GM18505 (cell line): ENCODE measurements around the gene NOL9.

Source experiments
- ATAC-seq: cut with Tn5 transposase; IDR thresholded peaks from one replicate; pipeline ENCODE4 v1.9.1; 2021; ENCODE audit not compliant: unreplicated experiment
- POLR2A ChIP-seq: IDR thresholded peaks from 4 replicates; pipeline ENCODE4 v1.6.1; 2011; ENCODE audit warnings: borderline replicate concordance; ENCODE audit not compliant: insufficient read depth, insufficient read length; ENCODE audit errors: extremely low read depth

NOL9 gene

DNA sequence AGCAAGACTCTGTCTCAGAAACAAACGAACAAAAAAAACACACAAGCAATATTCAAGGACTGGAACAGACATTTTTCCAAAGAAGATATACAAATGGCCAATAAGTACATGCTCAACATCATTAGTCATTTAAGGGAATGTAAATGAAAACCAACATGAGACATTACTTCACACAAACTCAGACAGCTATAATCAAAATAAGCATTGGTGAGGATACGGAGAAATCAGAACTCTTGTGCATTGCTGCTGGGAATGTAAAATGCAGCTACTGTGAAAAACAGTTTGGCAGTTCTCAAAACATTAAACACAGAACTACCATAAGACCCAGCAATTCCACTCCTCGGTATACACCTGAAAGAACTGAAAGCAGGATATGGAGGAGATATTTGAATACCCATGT, 15.4 kb downstream of the NOL9 start:
- no peak for TF ChIP-seq POLR2A
- no peak for ATAC-seq

DNA sequence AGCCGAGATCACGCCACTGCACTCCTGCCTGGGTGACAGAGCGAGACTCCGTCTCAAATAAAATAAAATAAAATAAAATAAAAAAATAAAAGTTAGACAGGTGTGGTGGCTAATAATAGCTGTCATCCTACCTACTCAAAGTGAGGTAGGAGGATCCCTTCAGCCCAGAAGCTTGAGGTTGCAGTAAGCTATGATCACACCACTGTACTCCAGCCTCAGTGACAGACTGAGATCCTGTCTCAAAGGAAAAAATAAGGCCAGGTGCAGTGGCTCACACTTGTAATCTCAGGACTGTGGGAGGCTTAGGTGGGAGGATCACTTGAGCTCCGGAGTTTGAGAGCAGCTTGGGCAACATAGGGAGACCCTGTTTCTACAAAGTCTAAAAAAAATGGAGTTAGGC, 18.0 kb downstream of the NOL9 start:
- TF ChIP-seq POLR2A, result no peak
- ATAC-seq, result no peak

DNA sequence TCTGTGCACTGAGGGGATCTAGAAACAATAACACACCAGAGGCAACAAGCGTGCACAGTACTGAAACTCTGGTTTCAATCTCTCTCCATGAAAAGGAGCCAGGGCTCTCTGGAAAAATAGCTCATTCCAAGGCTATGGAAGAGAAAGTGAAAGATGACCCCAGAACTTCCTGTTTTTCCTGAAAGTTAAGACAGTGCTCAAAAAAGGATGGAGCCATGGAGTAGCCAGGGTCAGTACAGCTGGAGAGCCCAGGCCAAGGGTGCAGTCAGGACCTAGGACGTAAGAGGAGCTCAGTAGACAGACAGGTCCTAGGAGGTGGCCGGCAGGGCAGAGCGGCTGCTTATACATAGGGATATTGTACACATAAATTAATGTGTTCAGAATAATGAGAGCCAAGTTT, 19.1 kb downstream of the NOL9 start:
- no peak for TF ChIP-seq POLR2A
- ATAC-seq, result no peak

DNA sequence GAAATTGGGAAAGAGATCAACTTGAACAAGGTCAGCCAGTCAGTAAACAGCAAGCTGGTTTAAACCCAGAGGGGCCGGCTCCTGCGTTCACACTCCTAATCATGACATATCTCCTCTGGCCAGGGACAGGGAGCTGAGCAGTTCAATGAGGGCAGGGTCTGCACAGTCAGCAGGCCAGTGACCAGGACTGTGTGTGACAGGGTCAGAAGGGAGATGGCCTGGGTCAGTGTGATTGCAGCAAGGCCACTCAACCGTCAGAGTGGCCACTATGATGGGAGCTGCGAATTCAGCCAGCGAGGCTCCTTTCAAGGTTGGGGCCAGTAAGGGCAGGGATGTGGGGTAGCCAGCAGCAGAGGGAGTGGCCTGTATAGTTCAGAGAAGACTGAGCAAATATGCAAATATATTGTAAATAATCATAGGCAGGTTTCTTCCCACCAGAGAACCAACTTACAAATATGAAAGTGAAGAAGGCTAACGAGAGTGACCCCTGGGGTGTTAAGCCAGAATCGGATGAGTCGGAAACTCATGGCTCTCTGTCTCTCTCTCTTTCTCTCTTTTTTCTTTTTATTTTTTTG, 20.0 kb downstream of the NOL9 start:
- no peak for ATAC-seq
- no peak for TF ChIP-seq POLR2A

DNA sequence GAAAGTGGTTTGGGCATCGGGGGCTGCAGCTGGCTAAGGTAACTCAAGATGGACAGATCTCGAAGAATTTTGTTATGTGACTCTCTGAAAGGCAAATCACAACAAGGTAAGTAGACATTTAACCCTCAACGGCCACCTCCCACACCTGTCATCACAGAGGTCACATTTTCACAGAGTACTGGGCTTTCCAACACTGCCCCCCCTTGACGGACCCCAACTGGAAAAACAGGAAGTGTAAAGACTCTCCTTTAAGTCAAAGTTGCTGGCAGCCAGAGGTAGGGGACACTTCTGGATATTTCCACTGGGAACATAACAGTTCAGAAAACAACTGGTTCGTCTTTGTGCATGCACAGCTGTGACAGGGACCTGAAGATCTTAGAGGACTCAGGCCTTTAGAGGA, 22.3 kb downstream of the NOL9 start:
- ATAC-seq, result no peak
- TF ChIP-seq POLR2A, result no peak

DNA sequence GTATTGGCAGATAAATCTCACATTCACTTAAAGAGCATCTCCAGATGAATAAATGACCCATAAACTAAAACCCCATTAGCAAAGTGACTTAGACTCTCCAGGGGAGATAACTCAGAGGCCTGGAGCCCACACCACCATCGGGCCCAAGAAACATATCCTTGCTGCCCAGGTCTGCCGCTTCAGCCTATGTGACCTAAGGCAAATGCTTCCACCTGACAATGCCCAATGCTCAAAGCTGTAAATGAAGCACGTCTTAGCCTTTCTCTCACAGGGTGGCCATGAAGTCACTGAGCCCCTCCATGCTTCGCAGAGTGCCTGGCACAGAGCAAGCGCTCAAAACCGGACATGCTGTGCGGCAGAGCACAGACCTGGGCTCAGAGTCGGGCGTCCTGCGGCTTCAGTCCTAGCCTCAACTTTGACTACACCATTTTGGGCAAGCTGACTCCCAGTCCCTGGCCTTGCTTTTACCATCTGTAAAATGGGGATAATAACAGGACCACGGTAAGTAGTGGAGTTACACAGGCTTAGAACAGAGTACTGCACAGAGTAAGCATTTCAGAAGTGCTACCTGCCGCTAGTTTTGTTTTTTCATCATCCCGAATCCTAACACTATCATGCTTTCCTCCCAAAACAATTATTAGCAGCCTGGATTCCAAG, 23.7 kb downstream of the NOL9 start:
- no peak for TF ChIP-seq POLR2A

DNA sequence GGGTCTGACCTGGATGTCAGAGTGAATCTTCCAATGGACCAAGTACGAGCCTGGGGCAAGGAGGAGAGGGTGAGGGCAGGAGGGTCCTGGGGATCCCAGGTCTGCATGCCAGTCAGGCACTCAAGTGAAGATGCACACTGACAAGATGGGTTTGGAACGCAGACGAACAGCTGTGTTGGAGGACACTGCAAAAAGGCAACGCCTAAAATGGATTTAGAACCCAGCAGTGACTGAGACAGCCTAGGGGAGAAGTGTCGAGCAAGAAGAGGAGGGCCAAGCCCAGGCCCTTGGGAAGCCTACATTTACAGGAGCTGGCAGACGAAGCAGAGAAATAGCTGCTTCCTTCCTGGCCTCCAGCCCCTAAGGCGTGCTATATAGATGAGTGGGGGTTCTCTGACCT, 25.8 kb downstream of the NOL9 start:
- no peak for ATAC-seq
- no peak for TF ChIP-seq POLR2A

More for the DNA sequence above, 23.7 kb downstream of the NOL9 start:
- ATAC-seq, result no peak

DNA sequence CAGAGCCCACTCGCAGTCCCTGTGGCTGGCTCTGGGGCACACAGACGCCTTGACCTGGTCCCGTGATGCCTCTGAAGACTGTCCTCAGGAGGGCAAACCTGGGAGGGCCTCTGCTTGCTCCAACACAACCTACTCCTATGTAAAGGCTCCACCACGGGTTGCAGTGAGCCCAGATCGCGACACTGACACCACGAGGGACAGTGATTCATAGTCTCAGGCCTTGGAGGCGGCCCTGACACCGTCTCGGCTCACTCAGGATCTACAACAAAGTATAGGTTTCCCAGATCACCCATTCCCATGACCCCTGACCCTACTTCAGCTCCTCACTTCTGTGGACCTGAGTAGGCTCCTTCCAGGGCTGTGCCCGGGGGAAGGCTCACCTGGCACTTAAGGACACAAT, 28.0 kb downstream of the NOL9 start:
- no peak for ATAC-seq
- TF ChIP-seq POLR2A, result no peak

DNA sequence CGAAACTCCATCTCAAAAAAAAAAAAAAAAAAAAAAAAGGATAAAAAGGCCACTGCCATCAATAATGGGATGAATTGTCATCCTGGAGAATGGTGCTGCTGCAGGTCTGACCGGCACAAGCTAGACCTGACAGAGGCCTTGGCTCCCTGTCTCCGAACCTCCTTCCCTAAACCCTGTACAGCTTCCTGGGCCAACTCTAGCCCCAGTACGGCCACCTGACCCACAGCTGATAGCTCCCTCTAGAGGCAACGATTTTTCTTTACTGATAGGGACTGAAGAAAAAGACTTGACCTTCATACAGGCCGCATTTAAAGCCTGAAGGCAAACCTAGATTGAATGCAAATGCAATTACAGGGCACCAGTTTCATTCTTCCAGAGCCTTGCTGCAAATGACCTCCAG, 30.7 kb downstream of the NOL9 start:
- no peak for TF ChIP-seq POLR2A
- no peak for ATAC-seq

DNA sequence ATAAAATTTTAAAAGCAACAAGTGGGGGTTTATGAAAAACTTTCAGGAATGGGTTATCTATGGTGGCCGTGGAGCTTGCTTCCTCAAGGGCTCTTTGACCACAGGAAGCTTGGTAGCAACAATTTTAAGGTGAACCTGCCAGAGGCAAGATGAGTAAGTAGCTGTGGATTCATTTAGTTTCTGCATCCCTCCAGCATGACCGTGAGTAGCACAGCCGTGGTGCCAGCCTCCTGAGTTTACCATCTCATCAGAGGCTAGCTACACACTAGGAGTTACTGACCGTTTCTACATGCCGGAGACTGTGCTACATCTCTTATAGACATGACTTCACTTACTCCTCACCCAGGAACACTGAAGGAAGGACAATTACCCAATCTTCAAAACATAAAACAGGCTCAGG, 32.8 kb downstream of the NOL9 start:
- no peak for ATAC-seq
- no peak for TF ChIP-seq POLR2A

DNA sequence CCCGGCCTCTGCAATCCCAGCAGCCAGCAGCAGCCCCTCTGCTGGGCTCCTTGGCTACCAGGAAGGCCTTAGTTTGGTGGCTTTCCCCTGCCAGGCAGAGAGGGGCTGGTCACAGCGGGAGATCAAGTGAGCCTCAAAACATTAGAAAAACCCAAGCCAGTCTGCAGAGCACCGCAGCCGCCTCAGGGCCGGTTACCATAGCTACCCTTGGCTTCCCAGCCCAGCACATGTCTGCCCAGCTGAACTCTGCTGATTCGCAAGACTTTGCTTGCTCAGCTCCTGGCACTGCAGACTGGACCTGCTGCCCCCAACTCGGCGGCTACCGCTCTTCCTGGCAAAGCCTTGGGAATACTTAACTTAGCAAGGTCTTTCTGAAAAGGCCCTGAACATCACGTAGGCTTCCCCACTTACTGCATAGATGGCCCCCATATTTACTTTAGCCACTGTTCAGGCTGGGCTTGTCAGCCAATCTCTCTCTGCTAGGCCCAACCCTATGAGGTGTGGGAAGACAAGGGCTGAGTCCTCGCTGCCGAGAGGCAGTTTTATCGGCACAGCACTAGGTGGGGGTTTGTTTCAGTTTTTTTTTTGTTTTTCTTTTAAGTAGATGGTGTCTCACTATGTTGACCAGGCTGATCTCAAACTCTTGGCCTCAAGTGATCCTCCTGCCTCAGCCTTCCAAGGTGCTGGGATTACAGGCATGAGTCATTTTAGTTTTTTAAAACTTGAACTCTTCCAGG, 34.2 kb downstream of the NOL9 start:
- TF ChIP-seq POLR2A, result no peak
- no peak for ATAC-seq

DNA sequence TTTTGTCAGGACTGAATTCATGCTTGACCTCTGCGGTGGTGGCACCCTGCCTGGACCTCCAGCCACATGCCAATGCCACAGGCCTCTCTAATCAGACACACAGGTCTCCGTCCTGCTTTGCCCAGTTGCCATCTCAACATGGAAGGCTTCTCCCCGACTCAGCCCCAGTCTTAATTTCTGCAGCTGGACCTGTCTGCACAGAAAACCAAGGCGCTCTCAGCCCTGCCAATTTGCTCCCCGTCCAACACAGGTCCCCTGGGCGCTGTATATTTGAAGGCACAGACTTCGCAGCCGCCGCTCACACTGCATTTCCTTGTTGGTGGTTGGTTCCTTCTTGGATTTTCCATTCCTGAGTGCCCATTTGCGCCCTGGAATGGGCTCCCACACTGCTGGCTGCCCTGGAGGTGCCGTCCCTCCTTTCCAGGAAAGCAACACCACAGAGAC, 34.8 kb downstream of the NOL9 start:
- TF ChIP-seq POLR2A, result no peak
- no peak for ATAC-seq

DNA sequence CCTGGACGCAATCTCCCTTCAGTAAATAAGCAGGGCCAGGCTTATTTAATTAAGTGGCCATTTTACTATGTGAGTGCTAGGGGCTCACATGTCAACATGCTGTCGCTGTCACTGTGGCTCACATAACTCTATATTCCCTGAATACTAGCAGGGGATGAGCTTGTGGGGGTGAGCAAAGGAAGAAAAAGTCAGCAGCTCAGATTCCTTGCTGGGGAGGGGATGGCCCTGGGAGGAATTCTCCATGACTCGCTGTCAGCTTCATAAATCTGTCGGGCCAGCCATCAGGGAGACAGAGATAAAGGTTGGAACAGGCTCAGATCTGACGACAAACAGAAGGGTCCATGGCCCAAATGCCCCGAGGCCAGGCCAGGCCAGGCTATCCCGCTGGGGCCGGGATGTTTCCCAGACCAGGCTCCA, 36.9 kb downstream of the NOL9 start:
- no peak for TF ChIP-seq POLR2A
- no peak for ATAC-seq

DNA sequence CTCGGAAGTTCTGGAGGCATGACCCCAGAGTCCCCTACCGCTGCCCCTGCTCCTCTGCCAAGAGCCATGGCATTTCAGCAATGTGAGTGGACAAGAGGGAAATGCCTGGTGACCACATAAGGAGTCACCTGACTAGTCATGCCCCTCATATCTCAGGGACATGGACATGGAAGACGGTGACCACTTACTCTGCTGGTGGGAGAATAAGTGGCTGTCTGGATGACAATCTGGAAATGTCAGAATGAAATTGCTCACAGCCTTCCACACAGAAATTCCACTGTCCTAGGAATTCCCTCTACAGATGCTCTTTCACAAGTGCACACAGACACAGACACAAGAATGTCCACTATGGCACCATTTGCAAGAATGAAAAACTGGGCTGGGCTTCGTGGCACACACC, 38.5 kb downstream of the NOL9 start:
- TF ChIP-seq POLR2A, result no peak
- ATAC-seq, result no peak
